Hepatic stellate cell (primary cell): ENCODE data around the gene MAFB.

ENCODE experiments used
- DNase-seq: peaks from one replicate; pipeline ENCODE4 v3.0.0; 2011; ENCODE audit warnings: low spot score

Gene MAFB

GRCh38 chr20:40702504-40702903, 13.5 kb upstream of the MAFB start:
- no peak for DNase-seq

GRCh38 chr20:40698744-40699143, 9.7 kb upstream of the MAFB start:
- no peak for DNase-seq

- no peak for DNase-seq
Measured at GRCh38 chr20:40698281-40698680, 9.2 kb upstream of the MAFB start.

GRCh38 chr20:40697541-40697940, 8.5 kb upstream of the MAFB start:
- DNase-seq = no peak

GRCh38 chr20:40695214-40695613, 6.2 kb upstream of the MAFB start:
- no peak for DNase-seq

- DNase-seq = no peak
Measured at GRCh38 chr20:40694246-40694645, 5.2 kb upstream of the MAFB start.

- DNase-seq = no peak
Measured at GRCh38 chr20:40692240-40693011, 3.4 kb upstream of the MAFB start.

GRCh38 chr20:40691566-40692239, 2.7 kb upstream of the MAFB start:
- no peak for DNase-seq

GRCh38 chr20:40690836-40691565, 2.0 kb upstream of the MAFB start:
- no peak for DNase-seq

- DNase-seq = peak; percentile 87
Measured at GRCh38 chr20:40689943-40690835, 1.2 kb upstream of the MAFB start.

GRCh38 chr20:40688129-40689099, 622 bp downstream of the MAFB start:
- peak; percentile 29 for DNase-seq

GRCh38 chr20:40687384-40688128, 1.5 kb downstream of the MAFB start:
- no peak for DNase-seq

GRCh38 chr20:40686893-40687292, 2.1 kb downstream of the MAFB start:
- no peak for DNase-seq

- no peak for DNase-seq
Measured at GRCh38 chr20:40686434-40686882, 2.6 kb downstream of the MAFB start.

GRCh38 chr20:40685349-40685748, 3.7 kb downstream of the MAFB start:
- DNase-seq = no peak

- no peak for DNase-seq
Measured at GRCh38 chr20:40683894-40684268, 5.2 kb downstream of the MAFB start.

GRCh38 chr20:40683221-40683893, 5.7 kb downstream of the MAFB start:
- peak; percentile 77 for DNase-seq

GRCh38 chr20:40682104-40682981, 6.7 kb downstream of the MAFB start:
- DNase-seq = peak; percentile 44
